Stimulated activated naive CD8-positive, alpha-beta T cell treated with anti-CD3 and anti-CD28 coated beads, Interleukin-15, Interleukin-2, amounts not matched to agents 100 ng/mL and 50 ng/mL, for 24 hours (primary cell): ENCODE results near the gene L3MBTL4.
A peak's percentile ranks its signal among the peaks of the same experiment; 100 is the strongest.
"Not testable (repeated sequence)": the region's sequence is repeated elsewhere in the genome, so short reads cannot be mapped to it uniquely, and the experiment has no call there.

Experiments used
- H3K27ac Mint-ChIP-seq: one replicate; pipeline ENCODE4 v1.8.0; 2021; ENCODE audit warnings: mild to moderate bottlenecking, mixed read lengths
- H3K27me3 Mint-ChIP-seq: one replicate; pipeline ENCODE4 v1.8.0; 2021; ENCODE audit warnings: mixed read lengths
- H3K36me3 Mint-ChIP-seq: one replicate; pipeline ENCODE4 v1.8.0; 2021; ENCODE audit warnings: low read depth, mixed read lengths
- H3K4me1 Mint-ChIP-seq: one replicate; pipeline ENCODE4 v1.8.0; 2021; ENCODE audit warnings: low read depth, mixed read lengths
- H3K4me3 Mint-ChIP-seq: one replicate; pipeline ENCODE4 v1.8.0; 2021; ENCODE audit warnings: mild to moderate bottlenecking, mixed read lengths
- H3K9me3 Mint-ChIP-seq: one replicate; pipeline ENCODE4 v1.8.0; 2021; ENCODE audit warnings: mixed read lengths

Gene L3MBTL4

GRCh38 chr18:6414118-6414722, 491 bp downstream of the L3MBTL4 start:
- Mint-ChIP-seq H3K27me3 (peaks cover 21% of the 10 kb centered on the region), H3K27ac (no peak overlapping the region), H3K9me3 (no peaks in the 10 kb centered on the region), H3K4me3 (peak overlapping the region; percentile 78), H3K4me1 (peaks cover 18% of the 10 kb centered on the region), H3K36me3 (no peaks in the 10 kb centered on the region)

DNA sequence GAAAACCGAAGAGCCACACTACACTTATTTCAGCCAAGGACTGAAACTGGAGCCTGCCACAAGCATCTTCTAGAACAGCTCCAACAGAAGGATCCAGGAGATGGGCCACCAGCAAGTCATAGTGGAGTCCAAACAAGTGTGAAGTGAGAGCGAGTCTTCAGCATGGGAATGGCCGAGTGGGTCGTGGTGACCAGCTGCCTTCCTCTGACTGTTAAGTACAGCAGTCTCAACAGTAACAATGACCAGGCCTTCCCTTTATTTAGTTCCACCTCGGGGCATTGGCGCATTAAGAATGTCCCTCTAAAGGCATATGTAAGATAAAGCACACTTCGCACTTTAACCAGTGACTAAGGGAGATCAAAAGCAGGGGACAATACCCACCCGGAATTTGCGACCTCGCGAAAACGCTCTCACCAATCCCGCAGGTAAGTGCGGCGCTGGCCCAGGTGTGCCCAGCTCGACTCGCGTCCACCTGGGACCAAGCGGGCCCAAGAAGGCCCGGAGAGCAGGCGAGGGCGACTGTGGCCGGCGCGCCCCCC, 1.1 kb downstream of the L3MBTL4 start:
- Mint-ChIP-seq H3K9me3 (no peaks in the 10 kb centered on the region), H3K27me3 (peaks cover 21% of the 10 kb centered on the region), H3K4me3 (peak overlapping the region; percentile 78), H3K36me3 (no peaks in the 10 kb centered on the region), H3K27ac (no peak overlapping the region), H3K4me1 (peaks cover 18% of the 10 kb centered on the region)

DNA sequence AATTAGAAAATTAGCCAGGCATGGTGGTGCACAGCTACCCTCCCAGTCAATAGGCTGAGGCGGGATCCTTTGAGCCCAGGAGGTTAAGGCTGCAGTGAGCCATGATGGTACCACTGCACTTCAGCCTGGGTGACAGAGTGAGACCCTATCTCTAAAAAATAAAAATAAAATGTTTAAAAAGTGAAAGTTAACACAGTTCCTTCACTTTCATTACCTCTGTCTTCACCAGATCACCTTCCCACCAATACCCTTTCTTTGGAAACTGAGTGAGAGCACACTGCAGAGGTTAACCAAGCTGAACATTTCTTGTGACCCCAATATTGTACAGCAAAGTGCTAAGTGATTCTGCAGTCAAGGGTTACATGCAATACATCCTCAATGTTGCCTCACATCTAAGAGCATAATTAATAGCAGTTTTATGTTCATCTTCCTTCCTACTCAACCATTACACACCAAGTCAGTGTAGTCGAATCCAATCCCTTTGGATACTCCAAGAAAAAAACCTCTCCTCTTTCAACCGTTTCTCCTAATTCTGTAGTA, 1.7 kb downstream of the L3MBTL4 start:
- Mint-ChIP-seq H3K36me3 (no peaks in the 10 kb centered on the region), H3K4me3 (peak overlapping the region; percentile 78), H3K27me3 (peaks cover 21% of the 10 kb centered on the region), H3K27ac (no peak overlapping the region), H3K4me1 (peaks cover 18% of the 10 kb centered on the region), H3K9me3 (no peaks in the 10 kb centered on the region)

DNA sequence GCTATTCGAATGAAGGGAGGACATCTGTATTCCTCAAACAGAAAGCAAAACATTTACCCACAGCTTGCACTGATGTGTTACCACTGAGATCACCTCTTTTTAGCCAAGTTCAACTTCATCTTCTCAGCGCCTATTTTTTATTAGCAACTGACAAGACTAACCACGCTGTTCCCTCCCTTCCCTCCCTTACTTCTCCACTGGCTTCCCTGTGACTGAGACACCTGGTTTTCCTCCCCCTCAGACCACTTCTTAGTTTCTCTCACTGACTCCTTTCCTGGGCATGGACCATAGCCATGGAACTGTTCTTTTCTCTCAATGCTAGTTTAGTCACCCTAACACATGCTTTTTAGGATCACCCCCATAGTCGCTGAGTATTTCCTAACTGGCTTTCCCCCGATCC, 3.3 kb downstream of the L3MBTL4 start:
- peaks cover 21% of the 10 kb centered on the region for H3K27me3 Mint-ChIP-seq

DNA sequence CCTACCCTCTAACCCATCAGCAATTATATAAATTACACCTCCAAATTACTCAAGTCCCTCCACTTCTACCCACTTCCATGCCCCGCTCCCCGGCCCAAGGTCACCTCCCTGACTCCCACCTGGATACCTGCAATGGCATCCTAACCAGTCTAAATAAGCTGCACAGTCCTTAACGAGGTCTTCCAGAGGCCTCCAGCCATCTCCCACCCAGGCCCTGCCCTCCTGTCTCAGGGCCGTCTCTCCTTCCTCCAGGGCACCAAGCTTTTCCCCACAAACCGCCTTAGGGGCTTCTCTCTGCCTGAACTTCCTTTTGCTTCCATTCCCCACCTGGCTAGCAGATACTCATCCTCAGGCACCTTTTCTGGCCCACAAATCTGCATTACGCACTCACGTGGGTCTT, 4.8 kb downstream of the L3MBTL4 start:
- Mint-ChIP-seq H3K4me1 (peaks cover 11% of the 10 kb centered on the region), H3K27me3 (peaks cover 12% of the 10 kb centered on the region), H3K9me3 (no peaks in the 10 kb centered on the region), H3K36me3 (no peaks in the 10 kb centered on the region), H3K27ac (no peak overlapping the region), H3K4me3 (no peak overlapping the region)

More for the DNA sequence above, 3.3 kb downstream of the L3MBTL4 start:
- Mint-ChIP-seq H3K4me1 (peaks cover 18% of the 10 kb centered on the region), H3K4me3 (no peak overlapping the region), H3K36me3 (no peaks in the 10 kb centered on the region), H3K9me3 (no peaks in the 10 kb centered on the region), H3K27ac (no peak overlapping the region)

DNA sequence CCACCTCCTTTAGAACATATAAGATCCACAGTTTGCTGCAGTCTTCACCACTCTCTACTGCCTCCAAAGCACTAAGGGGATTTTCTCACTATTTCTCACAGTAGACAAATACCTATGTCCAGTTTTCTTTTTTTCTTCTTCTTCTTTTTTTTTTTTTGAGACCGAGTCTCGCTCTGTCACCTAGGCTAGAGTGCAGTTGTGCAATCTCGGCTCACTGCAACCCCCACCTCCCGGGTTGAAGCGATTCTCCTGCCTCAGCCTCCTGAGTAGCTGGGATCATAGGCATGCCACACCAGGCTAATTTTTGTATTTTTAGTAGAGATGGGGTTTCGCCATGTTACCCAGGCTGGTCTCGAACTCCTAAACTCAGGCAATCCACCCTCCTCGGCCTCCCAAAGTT, 6.2 kb downstream of the L3MBTL4 start:
- H3K9me3 Mint-ChIP-seq, H3K4me3 Mint-ChIP-seq, H3K27ac Mint-ChIP-seq, H3K36me3 Mint-ChIP-seq, H3K27me3 Mint-ChIP-seq, H3K4me1 Mint-ChIP-seq: not testable (repeated sequence)

DNA sequence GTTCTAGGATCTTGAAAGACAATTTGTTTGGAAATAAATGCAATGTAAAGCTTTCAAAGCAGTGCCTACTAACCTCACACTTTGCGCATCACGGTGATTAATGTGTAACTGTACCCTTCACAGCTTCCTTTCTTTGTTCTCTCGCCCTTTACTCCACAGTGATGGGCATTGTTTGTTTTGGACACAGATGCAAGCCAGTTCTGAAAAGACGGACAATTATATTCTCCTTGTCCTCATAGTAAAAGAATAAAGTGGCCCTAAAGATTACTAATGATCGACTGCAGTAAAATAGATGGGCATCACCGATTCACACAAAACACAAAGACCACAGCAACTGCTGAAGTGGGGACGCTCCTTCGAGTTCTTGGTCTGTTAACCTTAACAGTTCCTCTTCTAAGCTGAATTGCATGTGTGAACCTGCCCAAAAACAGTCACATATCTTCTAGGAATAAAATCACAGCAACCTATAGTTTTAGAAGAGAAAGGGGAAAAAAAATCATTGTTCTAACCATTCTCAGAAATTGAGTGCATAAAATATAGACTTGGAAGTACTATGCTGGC, 7.7 kb downstream of the L3MBTL4 start:
- Mint-ChIP-seq H3K36me3 (no peaks in the 10 kb centered on the region), H3K4me3 (no peak overlapping the region), H3K9me3 (no peaks in the 10 kb centered on the region), H3K27ac (no peak overlapping the region), H3K27me3 (no peaks in the 10 kb centered on the region), H3K4me1 (peaks cover 3% of the 10 kb centered on the region)

DNA sequence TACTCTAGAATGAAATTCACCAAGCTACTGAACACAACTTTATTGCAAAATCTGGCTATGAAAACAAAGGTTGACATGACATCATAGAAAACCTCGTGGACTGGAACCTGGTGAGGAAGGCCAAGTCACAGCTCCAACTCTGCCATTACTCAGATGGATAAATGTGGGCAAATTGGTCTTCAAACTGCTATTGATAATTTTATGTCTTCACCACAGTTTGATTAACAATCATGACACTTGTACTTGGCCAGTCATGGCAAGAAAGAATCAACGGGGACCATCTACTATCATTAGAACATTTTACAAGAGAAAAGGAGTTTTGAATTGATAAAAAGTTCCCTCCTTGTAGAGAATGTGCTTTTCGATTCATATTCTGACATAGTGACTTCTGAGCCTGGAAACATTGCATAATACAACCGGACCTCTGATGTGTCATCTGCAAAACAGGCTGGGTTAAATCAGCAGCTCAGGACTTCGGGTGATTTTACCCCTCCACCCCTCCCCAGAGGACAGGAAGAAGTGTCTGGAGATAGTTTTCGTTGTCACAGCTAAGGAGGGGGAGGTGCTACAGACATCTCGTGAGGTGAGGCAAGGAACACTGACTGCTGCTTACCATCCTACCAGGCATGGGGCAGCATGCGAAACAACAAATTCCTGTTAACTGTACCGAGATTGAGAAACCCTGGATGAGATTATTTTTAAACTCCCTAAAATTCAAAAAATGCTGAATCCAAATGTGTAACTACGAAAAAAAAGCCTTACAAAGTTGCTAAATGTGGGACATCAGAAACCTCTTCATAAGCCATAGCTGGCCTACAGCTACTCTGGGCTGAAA, 8.4 kb downstream of the L3MBTL4 start:
- Mint-ChIP-seq H3K4me3 (no peak overlapping the region), H3K4me1 (no peaks in the 10 kb centered on the region), H3K27ac (no peak overlapping the region), H3K27me3 (no peaks in the 10 kb centered on the region), H3K9me3 (no peaks in the 10 kb centered on the region), H3K36me3 (no peaks in the 10 kb centered on the region)

DNA sequence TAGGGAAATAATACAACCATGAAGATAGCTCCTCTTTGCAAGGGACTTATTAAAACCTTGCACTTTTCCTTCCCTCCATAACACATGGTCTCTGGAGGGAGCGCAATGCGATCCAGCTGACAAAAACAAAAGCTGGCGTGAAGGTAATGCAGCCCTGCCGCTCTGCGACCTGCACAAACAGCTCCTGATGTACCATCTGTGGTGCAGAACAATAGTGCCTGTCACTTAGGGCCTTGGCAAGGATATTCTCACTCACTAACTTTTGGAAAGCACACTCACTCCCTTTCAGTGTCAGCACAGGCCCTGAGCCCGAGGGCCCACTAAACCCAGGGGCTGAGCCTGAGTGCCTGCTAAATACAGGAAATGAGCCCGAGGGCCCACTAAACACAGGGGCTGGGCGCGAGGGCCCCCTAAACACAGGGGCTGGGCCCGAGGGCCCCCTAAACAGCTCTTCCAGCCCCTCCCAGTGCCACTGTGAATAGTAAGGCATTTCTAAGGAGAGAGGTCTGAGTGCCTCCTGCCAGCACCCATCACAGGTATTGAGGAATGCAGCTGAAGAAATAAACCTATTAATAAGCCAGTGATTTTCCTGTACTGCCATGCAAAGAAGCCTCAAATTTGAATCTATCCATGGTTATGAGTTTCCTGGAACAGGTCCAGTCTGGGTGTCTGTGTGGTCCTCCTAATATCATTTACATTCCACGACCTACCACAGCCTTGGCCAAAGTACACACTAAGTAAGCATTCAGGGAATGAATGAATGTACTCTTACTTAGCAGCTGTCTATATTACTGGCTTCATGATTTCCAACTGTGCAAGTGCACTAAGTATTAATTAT, 9.3 kb downstream of the L3MBTL4 start:
- no peaks in the 10 kb centered on the region for H3K27me3 Mint-ChIP-seq
- H3K4me3 Mint-ChIP-seq, result no peak overlapping the region
- H3K4me1 Mint-ChIP-seq, result no peaks in the 10 kb centered on the region
- no peaks in the 10 kb centered on the region for H3K9me3 Mint-ChIP-seq
- no peak overlapping the region for H3K27ac Mint-ChIP-seq
- H3K36me3 Mint-ChIP-seq, result no peaks in the 10 kb centered on the region

DNA sequence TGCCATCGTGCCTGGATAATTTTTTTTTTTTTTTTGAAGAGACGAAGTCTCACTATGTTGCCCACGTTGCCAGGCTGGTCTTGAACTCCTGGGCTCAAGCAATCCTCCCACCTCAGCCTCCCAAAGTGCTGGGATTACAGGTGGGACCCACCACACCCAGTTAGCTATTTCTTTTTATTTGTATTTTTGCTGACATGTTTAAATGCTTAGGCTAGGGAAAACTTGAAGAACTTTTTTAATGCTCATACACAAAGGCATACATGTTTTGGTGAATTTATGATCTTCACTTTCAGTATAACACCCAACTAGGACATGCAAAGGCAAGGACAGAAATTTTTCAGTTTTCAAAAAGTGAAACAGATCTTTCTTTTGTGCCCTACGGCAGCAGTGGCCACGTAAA, 9.9 kb downstream of the L3MBTL4 start:
- H3K36me3 Mint-ChIP-seq, result no peaks in the 10 kb centered on the region
- H3K9me3 Mint-ChIP-seq, result no peaks in the 10 kb centered on the region
- no peaks in the 10 kb centered on the region for H3K27me3 Mint-ChIP-seq
- H3K4me3 Mint-ChIP-seq, result no peak overlapping the region
- no peaks in the 10 kb centered on the region for H3K4me1 Mint-ChIP-seq
- H3K27ac Mint-ChIP-seq, result no peak overlapping the region

- Mint-ChIP-seq H3K36me3 (no peaks in the 10 kb centered on the region), H3K4me1 (peaks cover 4% of the 10 kb centered on the region), H3K27me3 (no peaks in the 10 kb centered on the region), H3K27ac (no peak overlapping the region), H3K9me3 (no peaks in the 10 kb centered on the region), H3K4me3 (no peak overlapping the region)
Observed at GRCh38 chr18:6401687-6402086, 13.0 kb downstream of the L3MBTL4 start.

GRCh38 chr18:6399776-6400175, 14.9 kb downstream of the L3MBTL4 start:
- Mint-ChIP-seq H3K27ac (no peak overlapping the region), H3K4me1 (peaks cover 4% of the 10 kb centered on the region), H3K9me3 (no peaks in the 10 kb centered on the region), H3K36me3 (no peaks in the 10 kb centered on the region), H3K4me3 (no peak overlapping the region), H3K27me3 (no peaks in the 10 kb centered on the region)

- Mint-ChIP-seq H3K4me1 (peaks cover 4% of the 10 kb centered on the region), H3K9me3 (no peaks in the 10 kb centered on the region), H3K36me3 (no peaks in the 10 kb centered on the region), H3K27me3 (no peaks in the 10 kb centered on the region), H3K27ac (no peak overlapping the region), H3K4me3 (no peak overlapping the region)
Observed at GRCh38 chr18:6397931-6398566, 16.7 kb downstream of the L3MBTL4 start.

DNA sequence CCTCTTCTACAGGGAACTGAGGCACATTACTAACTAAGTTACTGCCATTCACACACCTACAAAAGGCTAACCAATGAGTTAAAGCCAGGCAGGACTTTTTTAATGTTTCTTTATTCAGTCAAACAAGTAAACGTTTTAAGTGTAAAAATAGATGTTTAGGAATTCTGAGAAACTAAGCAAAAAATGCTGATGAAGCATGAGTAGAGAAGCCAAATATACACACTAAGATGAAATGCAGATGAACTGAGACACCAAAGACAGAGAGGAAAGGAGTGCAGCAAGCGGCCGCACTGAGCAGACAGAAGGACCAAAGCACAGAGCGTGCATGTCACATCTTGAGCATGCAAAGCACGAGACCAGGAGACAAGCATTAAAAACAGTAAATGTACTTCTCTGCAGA, 17.9 kb downstream of the L3MBTL4 start:
- Mint-ChIP-seq H3K27me3 (no peaks in the 10 kb centered on the region), H3K4me1 (peaks cover 4% of the 10 kb centered on the region), H3K9me3 (peaks cover 5% of the 10 kb centered on the region), H3K27ac (no peak overlapping the region), H3K36me3 (peaks cover 2% of the 10 kb centered on the region), H3K4me3 (no peak overlapping the region)
